HG02798 (cell line): ENCODE results near the gene PPTC7.
A peak's percentile ranks its signal among the peaks of the same experiment; 100 is the strongest.
"Not testable (repeated sequence)": the region's sequence is repeated elsewhere in the genome, so short reads cannot be mapped to it uniquely, and the experiment has no call there.

Source experiments
- ATAC-seq: cut with Tn5 transposase; IDR thresholded peaks from one replicate; pipeline ENCODE4 v1.9.1; 2021; ENCODE audit warnings: mild to moderate bottlenecking; ENCODE audit not compliant: unreplicated experiment, poor library complexity

The PPTC7 gene

GRCh38 chr12:110563702-110564470, 19.2 kb downstream of the PPTC7 start:
- no peak for ATAC-seq

DNA sequence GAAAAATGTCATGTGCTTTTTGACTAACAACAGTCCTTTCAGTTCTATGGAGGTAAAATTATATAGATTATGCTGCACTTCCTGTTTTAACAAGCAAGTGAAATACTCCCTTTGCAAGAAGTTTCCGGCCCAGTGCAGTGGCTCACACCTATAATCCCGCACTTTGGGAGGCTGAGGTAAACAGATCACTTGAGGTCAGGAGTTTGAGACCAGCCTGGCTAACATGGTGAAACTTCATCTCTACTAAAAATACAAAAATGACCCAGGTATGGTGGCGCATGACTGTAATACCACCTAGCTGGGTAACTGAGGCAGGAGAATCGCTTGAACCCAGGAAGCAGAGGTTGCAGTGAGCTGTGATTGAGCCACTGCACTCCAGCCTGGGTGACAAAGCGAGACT, 20.7 kb downstream of the PPTC7 start:
- ATAC-seq = not testable (repeated sequence)

- no peak for ATAC-seq
Observed at GRCh38 chr12:110561471-110562201, 21.5 kb downstream of the PPTC7 start.

GRCh38 chr12:110560946-110561345, 22.2 kb downstream of the PPTC7 start:
- ATAC-seq = no peak

- ATAC-seq = no peak
Observed at GRCh38 chr12:110560048-110560447, 23.1 kb downstream of the PPTC7 start.

GRCh38 chr12:110558945-110559344, 24.2 kb downstream of the PPTC7 start:
- not testable (repeated sequence) for ATAC-seq

DNA sequence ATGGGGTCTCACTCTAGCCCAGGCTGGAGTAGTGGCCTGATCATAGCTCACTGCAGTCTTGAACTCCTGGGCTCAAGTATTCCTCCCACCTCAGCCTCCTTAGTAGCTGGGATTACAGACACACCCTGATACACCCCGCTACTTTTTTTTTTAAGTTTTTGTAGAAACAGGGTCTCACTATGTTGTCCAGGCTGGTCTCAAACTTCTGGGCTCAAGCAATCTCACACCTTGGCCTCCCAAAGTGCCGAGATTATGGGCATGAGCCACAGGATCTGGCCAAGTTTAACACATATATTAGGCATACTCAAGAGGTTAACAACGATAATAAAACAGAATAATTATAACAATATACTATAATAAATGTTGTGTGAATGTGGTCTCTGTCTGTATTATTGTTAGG, 25.8 kb downstream of the PPTC7 start:
- no peak for ATAC-seq

DNA sequence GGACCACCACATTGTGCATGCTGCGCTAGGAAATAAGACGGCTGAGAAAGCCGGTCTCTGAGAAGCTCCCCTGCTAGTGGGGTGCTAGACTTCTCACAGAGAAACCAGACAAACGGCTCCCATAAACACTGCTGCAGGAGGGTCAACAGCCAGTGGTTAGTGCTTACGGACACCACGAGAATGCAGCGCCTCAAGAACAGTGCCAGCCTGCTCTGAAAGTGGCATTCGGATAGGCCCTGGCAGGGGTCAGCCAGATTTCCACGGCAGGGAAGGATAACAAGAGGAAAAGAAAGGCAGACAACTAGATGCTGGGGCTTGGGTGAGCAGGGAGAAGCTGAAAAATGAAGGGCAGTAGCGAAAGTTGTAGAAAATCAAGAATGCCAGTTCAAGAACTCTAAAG, 26.4 kb downstream of the PPTC7 start:
- no peak for ATAC-seq

- ATAC-seq = no peak
Observed at GRCh38 chr12:110555577-110556406, 27.3 kb downstream of the PPTC7 start.

DNA sequence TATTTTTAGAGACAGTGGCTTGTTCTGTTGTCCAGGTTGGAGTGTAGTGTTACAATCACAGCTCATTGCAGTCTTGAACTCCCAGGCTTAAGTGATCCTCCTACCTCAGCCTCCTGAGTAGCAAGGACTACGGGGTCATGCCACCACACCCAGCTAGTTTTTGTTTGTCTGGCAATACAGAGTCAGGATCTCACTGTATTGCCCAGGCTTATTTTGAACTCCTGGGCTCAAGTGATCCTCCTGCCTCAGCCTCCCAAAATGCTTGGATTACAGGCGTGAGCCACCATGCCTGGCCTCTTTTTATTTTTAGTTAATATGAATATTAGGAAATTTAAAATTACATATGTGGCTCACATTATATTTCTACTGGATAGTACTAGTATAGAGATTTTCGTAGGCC, 28.9 kb downstream of the PPTC7 start:
- ATAC-seq = no peak

GRCh38 chr12:110550981-110551380, 32.1 kb downstream of the PPTC7 start:
- ATAC-seq = no peak

DNA sequence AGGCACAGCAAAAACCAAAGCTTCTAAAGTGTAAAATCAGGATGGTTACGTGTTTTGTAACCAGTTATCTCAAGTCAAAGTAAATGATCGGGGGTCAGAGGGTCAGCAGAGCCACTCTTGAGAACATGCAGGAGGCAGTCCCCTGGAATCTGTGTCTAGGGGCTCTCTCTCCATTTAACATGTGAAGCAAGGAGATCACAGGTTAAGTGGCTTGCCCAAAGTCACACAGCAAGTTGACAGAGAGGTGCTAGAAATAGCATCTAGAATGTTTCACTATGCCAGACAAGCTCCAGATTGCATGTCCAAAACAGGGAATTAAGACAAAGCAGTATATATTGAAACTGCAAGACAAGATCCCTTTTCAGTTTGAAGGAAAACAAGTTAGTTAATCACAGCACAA, 33.4 kb downstream of the PPTC7 start:
- ATAC-seq = no peak

- ATAC-seq = no peak
Observed at GRCh38 chr12:110548678-110549077, 34.4 kb downstream of the PPTC7 start.

DNA sequence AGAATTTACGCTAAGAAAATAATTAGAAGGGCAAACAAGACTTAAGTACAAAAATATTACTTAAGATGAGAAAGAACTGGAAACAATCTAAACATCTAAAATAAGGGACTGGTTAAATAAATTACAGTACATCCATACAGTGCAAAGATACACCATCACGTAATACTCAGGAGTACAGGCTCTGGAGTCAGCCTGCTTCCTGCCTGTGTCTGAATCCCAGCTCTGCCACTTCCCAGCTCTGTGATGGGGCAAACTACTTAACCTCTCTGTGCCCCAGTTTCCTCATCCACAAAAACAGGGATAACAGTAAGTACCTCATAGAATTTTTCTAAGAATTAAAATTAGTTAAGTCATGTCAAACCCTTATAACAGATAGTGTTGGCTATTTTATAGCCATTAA, 36.0 kb downstream of the PPTC7 start:
- no peak for ATAC-seq

DNA sequence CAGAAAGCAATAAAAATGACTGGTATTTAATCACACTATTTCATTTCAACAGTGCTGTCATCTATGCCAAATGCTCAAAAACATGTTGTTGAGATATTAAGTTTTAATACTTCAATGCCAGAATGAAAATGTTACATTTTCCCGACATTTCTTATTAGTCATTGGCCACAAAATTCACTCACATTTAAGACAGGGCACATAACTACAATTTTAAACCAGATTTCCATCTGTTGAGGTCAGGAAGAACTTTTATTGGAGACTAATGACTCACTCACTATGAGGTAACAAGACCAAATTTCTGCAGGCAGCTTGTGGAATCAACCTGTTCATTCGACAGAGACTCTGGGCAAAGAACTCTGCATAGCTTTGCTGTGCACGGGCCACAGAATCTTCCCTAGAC, 36.8 kb downstream of the PPTC7 start:
- no peak for ATAC-seq

DNA sequence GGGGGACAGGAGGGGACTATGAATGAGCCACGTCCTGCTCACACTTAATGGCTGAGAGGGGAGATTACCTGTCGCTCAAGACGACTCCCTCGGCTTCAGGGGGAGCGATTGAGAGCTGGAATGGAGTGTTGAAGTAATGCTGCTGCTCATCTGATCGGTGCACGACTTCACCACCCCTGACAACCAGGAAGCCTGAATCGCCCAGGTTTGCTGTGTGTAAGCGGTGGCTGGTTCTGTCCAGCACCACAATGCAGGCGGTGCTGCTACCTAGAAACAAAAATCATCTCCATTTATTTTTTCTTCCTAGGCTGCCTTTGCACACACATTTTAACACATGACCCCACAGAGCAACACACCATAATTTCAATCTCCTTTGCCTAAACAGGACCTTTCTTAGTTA, 37.3 kb downstream of the PPTC7 start:
- ATAC-seq = no peak

DNA sequence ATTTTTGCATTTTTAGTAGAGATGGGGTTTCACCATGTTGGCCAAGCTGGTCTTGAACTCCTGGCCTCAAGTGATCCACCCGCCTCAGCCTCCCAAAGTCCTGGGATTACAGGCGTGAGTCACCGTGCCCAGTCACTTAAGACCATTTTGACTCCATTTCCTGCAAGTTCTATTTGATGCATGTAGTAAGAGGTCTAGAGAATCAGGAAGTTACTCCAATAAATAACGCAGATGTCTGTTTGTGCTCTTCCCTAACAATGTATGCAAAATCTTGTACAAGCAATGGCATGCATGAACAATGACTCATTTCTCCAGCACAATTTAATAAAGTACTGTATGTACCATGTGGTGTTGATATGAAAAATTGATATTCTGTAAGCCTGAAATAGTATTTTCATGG, 37.9 kb downstream of the PPTC7 start:
- not testable (repeated sequence) for ATAC-seq

GRCh38 chr12:110543965-110544364, 39.2 kb downstream of the PPTC7 start:
- no peak for ATAC-seq

GRCh38 chr12:110543252-110543959, 39.7 kb downstream of the PPTC7 start:
- ATAC-seq = peak; percentile 70

GRCh38 chr12:110540048-110540447, 43.1 kb downstream of the PPTC7 start:
- no peak for ATAC-seq
